ENCODE results near the gene LBX2. TPM values are rescaled to one million over a fixed set of nuclear protein-coding genes. Genes with fewer than 3 reads are reported as not detected.
A peak's percentile ranks its signal among the peaks of the same experiment; 100 is the strongest.

The LBX2 gene
- total RNA-seq, 5 donors from 2014 or later (not counting 1 experiment from before 2014, with no cell fraction given), result 0.32 to 0.73 (median 0.66) TPM; not detected in 1

- DNase-seq (peak; percentile 92 to 100 (median 98)), ATAC-seq (replicated peaks in 1 of 4) (peak; percentile 93 to 95 (median 94))
- Histone ChIP-seq H3K4me1 (ENCODE audit: control insufficient read depth in 1 of 2, extremely low read depth in 1 of 2, insufficient read depth in 2 of 2, low read length in 2 of 2) (peaks cover 11 to 47% of the 10 kb centered on the region in 2 experiments), H3K36me3 (ENCODE audit: control insufficient read depth in 2 of 2, extremely low read depth in 1 of 2, insufficient read depth in 1 of 2, low read length in 1 of 2) (peaks cover 9 to 15% of the 10 kb centered on the region in 2 donors), H3K9me3 (no peaks in the 10 kb centered on the region), H3K27me3 (replicated peaks in 1 of 2; ENCODE audit: control insufficient read depth in 2 of 2, extremely low read depth in 1 of 2, insufficient read depth in 2 of 2, low read length in 1 of 2) (peaks cover 14 to 62% of the 10 kb centered on the region in 2 experiments), H3K4me3 (ENCODE audit: control insufficient read depth in 1 of 2, extremely low read depth in 1 of 2, low read length in 1 of 2) (peak within 1 kb of the TSS; percentile 95 to 99), H3K27ac (ENCODE audit: low read length) (peak within 1 kb of the TSS; percentile 95)
- H3K36me3 Mint-ChIP-seq, result peaks cover 29% of the 10 kb centered on the region
- peak within 1 kb of the TSS; percentile 100 for H3K27ac Mint-ChIP-seq
- POLR2A ChIA-PET, result interaction anchor here in 1 of 2 donors (0.6 kb wide), 1 partner anchor 307 kb away, joined by 4 read pairs; no protein-coding TSS in a partner anchor
- peak within 1 kb of the TSS; percentile 94 to 100 (median 95) for H3K4me3 Mint-ChIP-seq
- no peaks in the 10 kb centered on the region for H3K9me3 Mint-ChIP-seq
- peaks cover 30 to 47% of the 10 kb centered on the region in 2 donors for H3K27me3 Mint-ChIP-seq
- peaks cover 41 to 57% (median 51%) of the 10 kb centered on the region in 3 donors for H3K4me1 Mint-ChIP-seq
- under 1% methylated on average over 49 of the region's 56 CpGs for WGBS (ENCODE audit: insufficient coverage)
- CTCF ChIA-PET, result interaction anchor here (0.6 to 1.4 kb wide), 4 partner anchors 23 to 481 kb away, joined by 3 to 7 read pairs (median 6); partner anchors contain the start of genes CCDC142 (in 1 of the 2) and TTC31 (in 1 of the 2)
These were observed 7.9 kb upstream of the LBX2 start, which contains the start of gene PCGF1 for GRCh38 chr2:74507145-74507925. Gene PCGF1 (minus strand): TSS chr2:74507695. CDS start chr2:74507668, 27 bp downstream.

- peaks cover 20 to 64% of the 10 kb centered on the region in 2 experiments for H3K27me3 ChIP-seq (replicated peaks in 1 of 2; ENCODE audit: control insufficient read depth in 2 of 2, extremely low read depth in 1 of 2, insufficient read depth in 2 of 2, low read length in 1 of 2)
- CTCF ChIA-PET, result no interaction called here
- no peak for ATAC-seq (replicated peaks in 1 of 4)
- peaks cover 29% of the 10 kb centered on the region for H3K36me3 Mint-ChIP-seq
- peaks cover 9 to 15% of the 10 kb centered on the region in 2 donors for H3K36me3 ChIP-seq (ENCODE audit: control insufficient read depth in 2 of 2, extremely low read depth in 1 of 2, insufficient read depth in 1 of 2, low read length in 1 of 2)
- peaks cover 47 to 64% (median 54%) of the 10 kb centered on the region in 3 donors for H3K4me1 Mint-ChIP-seq
- peaks cover 38 to 53% of the 10 kb centered on the region in 2 donors for H3K27me3 Mint-ChIP-seq
- DNase-seq, result no peak
- peaks cover 11 to 53% of the 10 kb centered on the region in 2 experiments for H3K4me1 ChIP-seq (ENCODE audit: control insufficient read depth in 1 of 2, extremely low read depth in 1 of 2, insufficient read depth in 2 of 2, low read length in 2 of 2)
- POLR2A ChIA-PET, result no interaction called here
- H3K4me3 ChIP-seq (ENCODE audit: control insufficient read depth in 1 of 2, extremely low read depth in 1 of 2, low read length in 1 of 2), result no peak overlapping the region
- no CpG with 5 or more reads among the region's 14 CpGs for WGBS (ENCODE audit: insufficient coverage)
- H3K27ac Mint-ChIP-seq, result no peak overlapping the region
- H3K9me3 Mint-ChIP-seq, result no peaks in the 10 kb centered on the region
- H3K9me3 ChIP-seq, result no peaks in the 10 kb centered on the region
- peak overlapping the region in 1 of 3 donors; percentile 94 for H3K4me3 Mint-ChIP-seq
- H3K27ac ChIP-seq (ENCODE audit: low read length), result no peak overlapping the region
These were observed 6.2 kb upstream of the LBX2 start for GRCh38 chr2:74505448-74506246.

GRCh38 chr2:74504591-74504990 lies 5.2 kb upstream of the LBX2 start:
- H3K4me3 Mint-ChIP-seq, result peak overlapping the region; percentile 5 to 67 (median 49)
- Histone ChIP-seq H3K4me3 (ENCODE audit: control insufficient read depth in 1 of 2, extremely low read depth in 1 of 2, low read length in 1 of 2) (no peak overlapping the region), H3K9me3 (no peaks in the 10 kb centered on the region), H3K36me3 (ENCODE audit: control insufficient read depth in 2 of 2, extremely low read depth in 1 of 2, insufficient read depth in 1 of 2, low read length in 1 of 2) (peaks cover 9 to 15% of the 10 kb centered on the region in 2 donors), H3K27ac (ENCODE audit: low read length) (no peak overlapping the region), H3K27me3 (replicated peaks in 1 of 2; ENCODE audit: control insufficient read depth in 2 of 2, extremely low read depth in 1 of 2, insufficient read depth in 2 of 2, low read length in 1 of 2) (peaks cover 21 to 71% of the 10 kb centered on the region in 2 experiments), H3K4me1 (ENCODE audit: control insufficient read depth in 1 of 2, extremely low read depth in 1 of 2, insufficient read depth in 2 of 2, low read length in 2 of 2) (peaks cover 11 to 58% of the 10 kb centered on the region in 2 experiments)
- peaks cover 29% of the 10 kb centered on the region for H3K36me3 Mint-ChIP-seq
- H3K4me1 Mint-ChIP-seq, result peaks cover 47 to 71% (median 58%) of the 10 kb centered on the region in 3 donors
- POLR2A ChIA-PET, result no interaction called here
- H3K27ac Mint-ChIP-seq, result no peak overlapping the region
- H3K27me3 Mint-ChIP-seq, result peaks cover 42 to 63% of the 10 kb centered on the region in 2 donors
- WGBS (ENCODE audit: insufficient coverage), result no CpG with 5 or more reads among the region's 3 CpGs
- CTCF ChIA-PET, result interaction anchor here in 1 of 2 donors (0.5 to 1.2 kb wide), 2 partner anchors 21 to 27 kb away, joined by 3 to 4 read pairs; no protein-coding TSS in a partner anchor
- H3K9me3 Mint-ChIP-seq, result no peaks in the 10 kb centered on the region
- no peak for ATAC-seq (replicated peaks in 1 of 4)
- no peak for DNase-seq

GRCh38 chr2:74503506-74504475 lies 4.4 kb upstream of the LBX2 start:
- Mint-ChIP-seq H3K27ac (peak overlapping the region; percentile 34 to 52), H3K27me3 (peaks cover 47 to 68% of the 10 kb centered on the region in 2 donors), H3K4me1 (peaks cover 51 to 75% (median 63%) of the 10 kb centered on the region in 3 donors), H3K9me3 (no peaks in the 10 kb centered on the region), H3K4me3 (peak overlapping the region; percentile 67 to 70 (median 68)), H3K36me3 (peaks cover 29% of the 10 kb centered on the region)
- DNase-seq, result no peak
- POLR2A ChIA-PET, result interaction anchor here in 1 of 2 donors (0.5 kb wide), 2 partner anchors 30 to 336 kb away, joined by 7 to 8 read pairs; no protein-coding TSS in a partner anchor
- Histone ChIP-seq H3K4me1 (ENCODE audit: control insufficient read depth in 1 of 2, extremely low read depth in 1 of 2, insufficient read depth in 2 of 2, low read length in 2 of 2) (peaks cover 11 to 66% of the 10 kb centered on the region in 2 experiments), H3K27ac (ENCODE audit: low read length) (no peak overlapping the region), H3K4me3 (ENCODE audit: control insufficient read depth in 1 of 2, extremely low read depth in 1 of 2, low read length in 1 of 2) (peak overlapping the region; percentile 45 to 67), H3K9me3 (no peaks in the 10 kb centered on the region), H3K36me3 (ENCODE audit: control insufficient read depth in 2 of 2, extremely low read depth in 1 of 2, insufficient read depth in 1 of 2, low read length in 1 of 2) (peaks cover 9 to 15% of the 10 kb centered on the region in 2 donors), H3K27me3 (replicated peaks in 1 of 2; ENCODE audit: control insufficient read depth in 2 of 2, extremely low read depth in 1 of 2, insufficient read depth in 2 of 2, low read length in 1 of 2) (peaks cover 21 to 79% of the 10 kb centered on the region in 2 experiments)
- WGBS (ENCODE audit: insufficient coverage), result 84% methylated on average over 30 of the region's 45 CpGs
- CTCF ChIA-PET, result interaction anchor here (0.5 to 1.2 kb wide), 2 partner anchors 28 to 45 kb away, joined by 3 to 4 read pairs; partner anchors contain the start of gene WBP1 (in 1 of the 2)
- ATAC-seq (replicated peaks in 1 of 4), result no peak

- Mint-ChIP-seq H3K27ac (peak overlapping the region; percentile 34 to 52), H3K9me3 (no peaks in the 10 kb centered on the region), H3K4me1 (peaks cover 51 to 74% (median 65%) of the 10 kb centered on the region in 3 donors), H3K4me3 (peak overlapping the region; percentile 67 to 70 (median 68)), H3K36me3 (peaks cover 29% of the 10 kb centered on the region), H3K27me3 (peaks cover 55 to 77% of the 10 kb centered on the region in 2 donors)
- H3K36me3 ChIP-seq (ENCODE audit: control insufficient read depth in 2 of 2, extremely low read depth in 1 of 2, insufficient read depth in 1 of 2, low read length in 1 of 2), result peaks cover 9 to 15% of the 10 kb centered on the region in 2 donors
- peak overlapping the region; percentile 45 to 67 for H3K4me3 ChIP-seq (ENCODE audit: control insufficient read depth in 1 of 2, extremely low read depth in 1 of 2, low read length in 1 of 2)
- ATAC-seq (replicated peaks in 1 of 4) (peak in 2 of 4 experiments; percentile 17 to 22), DNase-seq (peak in 5 of 35 experiments; percentile 15 to 47 (median 39))
- H3K9me3 ChIP-seq, result no peaks in the 10 kb centered on the region
- H3K27ac ChIP-seq (ENCODE audit: low read length), result no peak overlapping the region
- H3K4me1 ChIP-seq (ENCODE audit: control insufficient read depth in 1 of 2, extremely low read depth in 1 of 2, insufficient read depth in 2 of 2, low read length in 2 of 2), result peaks cover 13 to 68% of the 10 kb centered on the region in 2 experiments
- POLR2A ChIA-PET, result interaction anchor here in 1 of 2 donors (0.5 kb wide), 1 partner anchor 337 kb away, joined by 7 read pairs; no protein-coding TSS in a partner anchor
- 2% methylated on average over 63 of the region's 67 CpGs for WGBS (ENCODE audit: insufficient coverage)
- CTCF ChIA-PET, result no interaction called here
- H3K27me3 ChIP-seq (replicated peaks in 1 of 2; ENCODE audit: control insufficient read depth in 2 of 2, extremely low read depth in 1 of 2, insufficient read depth in 2 of 2, low read length in 1 of 2), result peaks cover 21 to 88% of the 10 kb centered on the region in 2 experiments
These were observed 3.5 kb upstream of the LBX2 start for GRCh38 chr2:74502720-74503505.

Data from T-cell (primary cell).